Activated B cell treated with CpG ODN at 0.5 μM for 24 hours (primary cell): ENCODE measurements around the gene EBF3. TPM values are rescaled to one million over a fixed set of nuclear protein-coding genes. Genes with fewer than 3 reads are reported as not detected.

ENCODE experiments used
- ATAC-seq: fragments of 200-7000 bp; cut with Tn5 transposase; one replicate; pipeline ENCODE4 v1.10.0; 2021; ENCODE audit warnings: low read depth, mild to moderate bottlenecking, moderate library complexity
- CTCF ChIA-PET: fragments of 350-600 bp; sonication (Branson Sonifier 250); formaldehyde crosslinking; loops from one replicate; lab custom pipeline; 2021; ENCODE audit warnings: antibody characterized with exemption; lab: Charles Lee
- POLR2A ChIA-PET: fragments of 350-600 bp; sonication (Branson Sonifier 250); formaldehyde crosslinking; loops from one replicate; lab custom pipeline; 2021; ENCODE audit warnings: antibody characterized with exemption; lab: Charles Lee
- DNase-seq: peaks from one replicate; pipeline ENCODE4 v3.0.0; 2022
- H3K27ac Mint-ChIP-seq: one replicate; pipeline ENCODE4 v1.8.0; 2020; ENCODE audit warnings: mixed read lengths
- H3K27me3 Mint-ChIP-seq: one replicate; pipeline ENCODE4 v1.8.0; 2021; ENCODE audit warnings: mixed read lengths
- H3K36me3 Mint-ChIP-seq: one replicate; pipeline ENCODE4 v1.8.0; 2021; ENCODE audit warnings: low read depth, mixed read lengths
- H3K4me1 Mint-ChIP-seq: one replicate; pipeline ENCODE4 v1.8.0; 2021; ENCODE audit warnings: mixed read lengths
- H3K4me3 Mint-ChIP-seq: one replicate; pipeline ENCODE4 v1.8.0; 2020; ENCODE audit warnings: mild to moderate bottlenecking, mixed read lengths
- H3K9me3 Mint-ChIP-seq: one replicate; pipeline ENCODE4 v1.8.0; 2020; ENCODE audit warnings: mixed read lengths
- CTCF ChIP-seq: fragments of 200-600 bp; IDR thresholded peaks from one replicate; pipeline ENCODE4 v1.8.0; 2022; ENCODE audit warnings: antibody characterized with exemption, mild to moderate bottlenecking
- intact Hi-C: fragments of 100-400 bp; cut with micrococcal nuclease; formaldehyde crosslinking; loops from one replicate; pipeline ENCODE4 v1.15.1; 2024
- total RNA-seq: library from RNA; stranded (reverse); gene quantifications from 2 replicates; pipeline ENCODE4 v1.2.3, GENCODE V29; 2022

EBF3 gene
- total RNA-seq, 1 donor from 2014 or later = not detected

GRCh38 chr10:129942936-129943715 lies 20.9 kb downstream of the EBF3 start:
- no peaks in the 10 kb centered on the region for H3K36me3 Mint-ChIP-seq
- no peak overlapping the region for H3K4me3 Mint-ChIP-seq
- H3K27me3 Mint-ChIP-seq = peaks cover 5% of the 10 kb centered on the region
- no peak for TF ChIP-seq CTCF
- no peaks in the 10 kb centered on the region for H3K9me3 Mint-ChIP-seq
- intact Hi-C loops = no loop called here
- H3K27ac Mint-ChIP-seq = no peak overlapping the region
- ChIA-PET POLR2A (no interaction called here), CTCF (no interaction called here)
- ATAC-seq (no peak), DNase-seq (no peak)
- H3K4me1 Mint-ChIP-seq = no peaks in the 10 kb centered on the region

- CTCF ChIA-PET = no interaction called here
- peaks cover 11% of the 10 kb centered on the region for H3K27me3 Mint-ChIP-seq
Observed at GRCh38 chr10:129942391-129942790, 21.7 kb downstream of the EBF3 start.

GRCh38 chr10:129942019-129942277 lies 22.1 kb downstream of the EBF3 start:
- TF ChIP-seq CTCF = no peak
- H3K36me3 Mint-ChIP-seq = no peaks in the 10 kb centered on the region
- POLR2A ChIA-PET = no interaction called here
- ATAC-seq = no peak
- no peak overlapping the region for H3K27ac Mint-ChIP-seq
- intact Hi-C loops = no loop called here
- peaks cover 11% of the 10 kb centered on the region for H3K27me3 Mint-ChIP-seq
- no peaks in the 10 kb centered on the region for H3K4me1 Mint-ChIP-seq
- H3K4me3 Mint-ChIP-seq = no peak overlapping the region
- CTCF ChIA-PET = no interaction called here
- H3K9me3 Mint-ChIP-seq = no peaks in the 10 kb centered on the region
- no peak for DNase-seq

More at GRCh38 chr10:129942391-129942790, 21.7 kb downstream of the EBF3 start:
- Mint-ChIP-seq H3K4me1 (no peaks in the 10 kb centered on the region), H3K27ac (no peak overlapping the region), H3K36me3 (no peaks in the 10 kb centered on the region), H3K9me3 (no peaks in the 10 kb centered on the region), H3K4me3 (no peak overlapping the region)
- POLR2A ChIA-PET = no interaction called here
- ATAC-seq (no peak), DNase-seq (no peak)
- TF ChIP-seq CTCF = no peak
- intact Hi-C loops = no loop called here

GRCh38 chr10:129941199-129942018 lies 22.7 kb downstream of the EBF3 start:
- no peak overlapping the region for H3K4me3 Mint-ChIP-seq
- intact Hi-C loops = no loop called here

More at GRCh38 chr10:129941199-129942018, 22.7 kb downstream of the EBF3 start:
- Mint-ChIP-seq H3K27me3 (peaks cover 9% of the 10 kb centered on the region), H3K36me3 (no peaks in the 10 kb centered on the region), H3K27ac (no peak overlapping the region), H3K9me3 (no peaks in the 10 kb centered on the region), H3K4me1 (no peaks in the 10 kb centered on the region)
- DNase-seq (no peak), ATAC-seq (no peak)
- POLR2A ChIA-PET = no interaction called here
- no peak for TF ChIP-seq CTCF
- CTCF ChIA-PET = no interaction called here
